PFSK-1 (cell line): ENCODE data around the gene ADAMTS15.

ENCODE experiments used
- FOXP2 ChIP-seq: optimal IDR thresholded peaks from 2 replicates; pipeline ENCODE3; 2011; ENCODE audit warnings: borderline replicate concordance, control low read depth, inconsistent platforms; ENCODE audit not compliant: insufficient read depth; ENCODE audit errors: extremely low read length, extremely low read depth
- POLR2AphosphoS5 ChIP-seq: IDR thresholded peaks from 2 replicates; pipeline ENCODE4 v1.6.1; 2012; ENCODE audit warnings: low read depth, mild to moderate bottlenecking, control low read depth, low read length, moderate library complexity
- REST ChIP-seq, 2 experiments: IDR thresholded peaks; 2 replicates each; pipeline versions ENCODE4 v1.6.1 to v1.8.0; 2011 to 2012; ENCODE audit warnings: low read depth in 2 of 2, low read length in 2 of 2, control low read depth in 1 of 2, inconsistent platforms in 1 of 2, mild to moderate bottlenecking in 1 of 2, moderate library complexity in 1 of 2; ENCODE audit not compliant: insufficient read depth in 1 of 2
- SIN3A ChIP-seq: IDR thresholded peaks from 2 replicates; pipeline ENCODE4 v1.6.1; 2012; ENCODE audit warnings: mild to moderate bottlenecking, low read length, moderate library complexity, borderline replicate concordance; ENCODE audit not compliant: insufficient read depth
- TAF1 ChIP-seq: IDR thresholded peaks from 2 replicates; pipeline ENCODE4 v1.6.1; 2012; ENCODE audit warnings: low read length, control low read depth, borderline replicate concordance; ENCODE audit not compliant: insufficient read depth

The ADAMTS15 gene

GRCh38 chr11:130467116-130467900, 18.9 kb downstream of the ADAMTS15 start:
- no peak for TF ChIP-seq SIN3A
- no peak for TF ChIP-seq FOXP2
- TF ChIP-seq TAF1: no peak
- TF ChIP-seq POLR2AphosphoS5: no peak
- no peak for TF ChIP-seq REST (IDR thresholded peaks at IDR 0.05; ENCODE audit: insufficient read depth in 1 of 2, low read depth in 2 of 2, low read length in 2 of 2)

- TF ChIP-seq TAF1 (no peak), POLR2AphosphoS5 (no peak), SIN3A (no peak), FOXP2 (no peak), REST (IDR thresholded peaks at IDR 0.05; ENCODE audit: insufficient read depth in 1 of 2, low read depth in 2 of 2, low read length in 2 of 2) (no peak)
Observed at GRCh38 chr11:130469181-130469580, 20.7 kb downstream of the ADAMTS15 start.

- TF ChIP-seq SIN3A (no peak), TAF1 (no peak), FOXP2 (no peak), POLR2AphosphoS5 (no peak), REST (IDR thresholded peaks at IDR 0.05; ENCODE audit: insufficient read depth in 1 of 2, low read depth in 2 of 2, low read length in 2 of 2) (no peak)
Observed at GRCh38 chr11:130470832-130471706, 22.6 kb downstream of the ADAMTS15 start.

GRCh38 chr11:130471731-130472433, 23.4 kb downstream of the ADAMTS15 start:
- TF ChIP-seq POLR2AphosphoS5: no peak
- TF ChIP-seq SIN3A: no peak

- TF ChIP-seq SIN3A (no peak), TAF1 (no peak), REST (IDR thresholded peaks at IDR 0.05; ENCODE audit: insufficient read depth in 1 of 2, low read depth in 2 of 2, low read length in 2 of 2) (no peak), POLR2AphosphoS5 (no peak), FOXP2 (no peak)
Observed at GRCh38 chr11:130472434-130472961, 24.1 kb downstream of the ADAMTS15 start.
